ENCODE results near the gene SYK.

SYK gene

DNA sequence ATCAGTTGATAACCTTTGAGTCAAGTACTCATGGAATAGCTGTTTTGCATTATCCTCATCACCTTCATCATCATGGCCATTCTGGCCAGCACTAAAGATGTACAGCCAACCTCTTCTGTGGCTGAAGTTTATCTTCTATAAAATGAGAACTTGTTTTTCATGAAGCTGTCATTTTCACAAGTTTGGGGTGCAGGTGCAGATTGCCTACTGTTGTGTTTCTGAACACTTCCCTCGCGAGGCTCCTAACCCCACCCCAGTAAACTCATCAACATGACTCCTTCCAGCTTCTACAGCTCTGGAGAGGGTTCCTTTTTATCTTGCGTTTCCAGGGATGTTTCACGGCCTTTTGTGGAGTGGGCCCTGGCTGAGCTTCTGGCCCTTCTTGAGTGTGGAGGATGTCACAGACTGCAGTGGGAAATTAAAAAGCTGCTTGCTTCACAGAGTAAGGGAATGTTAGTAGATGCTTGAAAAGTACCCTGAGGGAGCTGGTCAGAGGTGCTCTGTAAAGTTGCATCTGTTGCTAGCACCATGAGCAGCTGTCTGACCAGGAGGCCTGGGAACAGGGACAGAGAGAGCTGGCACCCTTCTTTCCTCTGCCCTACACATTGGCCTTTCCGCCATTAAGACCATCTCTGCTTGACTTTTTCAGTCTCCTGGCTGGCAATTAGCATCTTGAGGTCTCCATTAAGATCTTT lies 24.9 kb downstream of the SYK start:
- DNase-seq, result no peak

DNA sequence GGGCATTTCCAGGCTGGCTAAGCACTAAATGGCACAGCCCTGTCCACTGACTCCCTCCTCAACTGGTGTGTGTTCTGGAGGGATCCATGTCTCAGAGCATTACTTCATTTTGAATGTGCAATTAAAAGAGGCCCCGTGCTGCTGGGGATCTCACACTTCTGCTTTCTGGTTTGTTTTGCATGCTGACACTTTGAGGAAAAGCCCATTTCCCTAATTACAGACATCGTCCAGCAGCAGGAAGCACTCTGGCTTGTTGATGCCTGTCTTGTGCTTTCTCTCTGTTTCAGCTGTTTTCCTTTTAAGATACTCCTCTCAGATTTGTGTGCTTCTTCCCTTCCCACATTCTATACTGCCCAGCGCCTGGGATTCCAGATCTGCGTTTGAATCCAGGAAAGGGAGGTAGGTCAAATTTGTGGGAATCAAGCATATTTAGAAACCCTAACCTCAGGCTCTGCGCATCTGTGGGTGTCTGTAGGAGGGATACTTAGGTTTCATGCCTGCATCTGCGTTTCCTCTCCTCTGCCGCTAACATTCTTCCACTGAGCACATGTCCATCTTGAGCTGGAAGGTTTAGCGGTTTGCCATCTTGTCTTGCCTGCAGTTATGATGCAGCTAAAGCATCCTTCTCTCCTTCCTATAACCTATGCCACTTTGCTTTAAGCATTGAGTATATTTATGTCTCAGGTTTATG lies 25.7 kb downstream of the SYK start:
- DNase-seq, result no peak

DNA sequence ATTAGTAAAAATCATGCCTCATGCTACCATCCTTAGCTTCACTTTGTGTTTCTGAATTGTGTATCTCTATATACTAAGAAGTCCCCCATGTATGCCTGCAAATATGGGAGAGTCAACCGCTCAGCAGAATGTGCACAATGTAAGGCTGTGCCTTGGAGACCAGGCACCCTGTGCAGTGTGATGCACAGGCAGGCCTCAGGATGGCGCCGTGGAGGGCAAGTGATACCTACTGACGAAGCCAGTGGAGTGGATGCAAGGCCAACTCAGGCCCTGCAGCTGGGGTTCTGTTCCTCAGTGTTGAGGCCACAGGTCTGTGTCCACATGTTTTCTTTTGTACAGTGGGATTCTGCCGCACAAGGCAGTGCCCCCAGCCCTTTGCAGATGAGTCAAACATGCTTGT lies 28.4 kb downstream of the SYK start:
- no peak for DNase-seq

DNA sequence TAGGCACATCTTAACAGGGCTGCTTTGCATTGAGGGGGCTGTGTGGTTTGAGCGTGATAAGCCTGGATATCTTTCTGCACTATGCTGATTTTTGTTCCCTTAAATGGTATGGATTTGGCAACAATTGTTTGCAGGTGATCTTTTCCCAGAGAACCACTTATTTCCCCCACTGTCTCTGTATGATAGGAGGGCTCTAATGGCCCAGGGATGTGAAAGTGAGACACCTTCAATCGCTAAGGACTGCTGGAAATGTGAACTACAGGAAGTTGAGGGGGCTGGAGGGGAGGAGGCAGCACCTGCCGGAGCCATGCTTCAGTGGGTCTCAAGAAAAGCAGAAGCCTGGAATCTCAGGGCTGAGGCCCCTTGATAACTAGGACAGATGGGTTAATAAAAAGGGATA lies 29.4 kb downstream of the SYK start:
- no peak for DNase-seq

DNA sequence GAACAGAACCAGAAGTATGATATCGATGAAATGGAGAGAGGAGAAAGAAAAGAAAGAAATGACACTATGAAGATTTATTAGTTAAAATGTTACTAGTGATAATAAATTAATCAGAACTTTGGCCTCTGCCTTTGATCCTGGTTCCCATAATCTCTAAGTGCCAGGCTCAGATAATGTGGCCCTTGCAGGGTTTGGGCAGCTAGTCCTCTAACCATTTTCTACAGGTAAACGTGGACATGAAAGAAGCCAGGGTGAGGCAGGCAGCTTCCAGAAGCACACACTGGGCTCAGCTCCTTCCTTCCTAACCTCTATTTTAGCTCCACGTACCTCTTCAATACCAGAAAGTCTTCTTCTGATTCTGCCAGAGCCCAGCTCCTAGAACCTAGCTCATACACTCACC lies 30.6 kb downstream of the SYK start:
- no peak for DNase-seq

DNA sequence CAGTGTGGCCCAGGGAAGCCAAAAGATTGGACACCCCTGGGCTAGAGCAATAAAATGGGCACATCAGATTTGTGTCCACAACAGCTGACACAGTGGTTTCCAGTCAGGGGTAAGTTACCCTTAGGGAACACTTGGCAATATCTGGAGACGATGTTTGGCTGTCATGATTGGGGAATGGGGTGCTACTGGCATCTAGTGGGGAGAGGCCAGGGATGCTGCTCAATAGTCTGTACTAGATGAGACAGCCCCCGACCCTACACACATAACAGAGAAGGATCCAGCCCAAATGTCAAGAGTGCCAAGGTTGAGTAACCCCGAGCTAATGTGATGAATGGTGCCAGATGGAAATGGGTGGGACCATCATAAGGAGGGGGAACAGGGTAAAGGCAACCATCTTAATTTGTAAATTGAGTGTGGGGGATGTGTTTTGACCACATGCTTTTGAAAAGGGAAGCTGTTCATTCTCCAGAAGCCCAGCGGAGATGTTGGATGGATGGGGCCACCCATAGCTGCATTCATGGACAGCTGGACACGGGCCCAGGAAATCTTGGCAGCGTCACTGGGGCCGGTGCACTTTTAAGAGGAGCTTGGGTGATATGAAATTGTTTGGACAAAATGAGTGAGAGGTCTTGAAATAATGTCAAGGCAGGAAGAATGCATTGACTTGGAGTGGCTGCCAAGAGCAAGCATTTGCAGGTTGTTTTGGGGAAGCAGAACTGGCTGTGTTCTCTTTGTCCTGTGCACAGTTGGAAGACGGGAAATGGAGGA lies 33.4 kb downstream of the SYK start:
- DNase-seq, result no peak

DNA sequence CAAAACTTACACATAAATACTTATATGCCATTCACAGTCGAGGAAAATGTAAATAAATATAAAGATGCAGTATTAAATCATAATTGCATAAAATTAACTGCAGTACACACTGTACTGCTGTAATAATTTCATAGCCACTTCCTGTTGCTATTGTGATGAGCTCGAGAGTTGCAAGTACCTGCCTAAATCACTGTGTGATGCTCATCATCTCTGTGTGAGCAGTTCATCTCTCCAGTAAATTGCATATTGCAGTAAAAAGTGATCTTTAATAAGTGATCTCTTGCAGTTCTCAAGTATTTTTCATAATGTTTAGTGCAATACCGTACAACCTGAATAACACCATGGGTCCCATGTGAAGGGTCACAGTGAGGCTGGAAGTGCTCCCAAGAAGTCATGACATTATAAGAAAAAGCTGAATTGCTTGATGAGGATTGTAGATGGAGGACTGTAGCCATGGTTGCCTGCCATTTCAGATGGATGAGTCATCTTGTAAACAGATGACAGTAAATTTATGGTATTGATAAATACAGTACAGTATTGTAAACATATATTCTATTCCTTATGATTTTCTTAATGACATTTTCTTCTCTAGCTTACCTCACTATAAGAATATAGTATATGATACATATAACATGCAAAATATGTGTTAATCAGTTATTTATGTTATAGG lies 34.9 kb downstream of the SYK start:
- DNase-seq, result no peak

DNA sequence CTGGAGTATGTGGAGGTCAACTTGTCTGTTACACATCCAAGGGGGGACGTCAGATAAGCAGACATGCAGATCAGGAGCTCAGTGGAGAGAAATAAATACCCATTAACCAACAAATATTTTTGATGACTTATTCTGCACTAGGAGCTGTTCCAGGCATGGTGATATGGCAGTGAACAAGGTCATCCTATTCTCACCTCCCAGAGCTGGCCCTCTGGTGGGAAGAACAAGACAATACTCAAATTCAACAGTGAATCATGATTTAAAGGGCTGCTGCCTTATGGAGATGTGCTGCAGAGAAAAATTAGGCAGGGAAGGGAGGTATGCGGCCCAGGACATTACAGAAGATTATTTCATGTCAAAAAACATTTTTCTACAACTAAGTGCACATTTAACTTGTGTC lies 36.5 kb downstream of the SYK start:
- DNase-seq, result no peak

DNA sequence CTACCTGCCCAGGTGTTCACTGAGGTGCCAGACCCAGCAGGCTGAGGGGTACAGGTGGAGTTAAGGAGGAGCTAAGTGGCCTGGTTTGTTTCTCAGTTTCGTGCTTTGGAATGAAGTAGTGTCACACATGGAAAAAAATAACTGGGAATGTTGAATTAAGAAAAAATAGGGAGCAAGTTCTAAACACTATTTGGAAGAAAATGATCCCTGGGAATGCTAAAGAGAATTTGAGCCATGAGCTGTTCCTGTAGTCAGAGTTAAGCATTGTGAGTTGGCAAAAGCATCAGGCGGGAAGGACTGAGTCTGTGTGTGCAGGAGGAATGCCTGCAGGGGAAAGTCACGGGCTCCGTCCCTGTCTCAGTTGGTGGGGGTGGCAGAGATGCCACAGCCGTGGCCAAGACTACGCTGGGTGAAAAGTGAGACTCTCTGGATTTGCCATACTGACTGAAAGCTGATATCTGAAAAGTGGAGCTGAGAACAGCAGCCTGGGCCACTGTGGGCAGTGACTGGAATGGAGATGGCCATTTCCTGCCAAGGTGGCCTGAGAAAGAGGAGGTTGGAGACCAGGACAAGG lies 37.0 kb downstream of the SYK start:
- DNase-seq, result no peak

DNA sequence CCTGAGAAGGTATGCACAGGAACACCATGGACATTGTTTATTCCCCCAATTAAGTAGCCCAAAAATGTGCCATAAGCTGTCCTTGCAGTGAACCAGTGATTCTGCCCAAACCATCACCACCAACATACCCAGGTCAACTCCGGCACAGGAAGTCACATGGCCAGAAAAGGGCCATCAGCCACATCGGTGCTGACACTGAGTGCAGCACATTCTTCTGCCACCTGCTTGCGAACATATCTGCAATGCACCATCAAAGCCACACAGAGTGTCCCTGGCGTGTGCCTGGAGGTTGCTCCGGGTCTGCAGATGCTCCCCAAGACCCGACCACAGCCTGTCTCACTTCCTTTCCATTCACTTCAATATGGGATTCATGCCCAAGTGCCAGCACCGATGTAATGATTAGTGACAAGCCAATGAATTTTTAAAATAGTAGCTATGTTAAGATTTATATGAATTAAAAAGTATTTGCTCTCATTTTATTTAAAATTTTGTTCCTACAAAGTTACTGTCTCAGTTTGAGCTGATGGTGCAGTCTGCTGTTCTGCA lies 37.6 kb downstream of the SYK start:
- DNase-seq, result no peak

DNA sequence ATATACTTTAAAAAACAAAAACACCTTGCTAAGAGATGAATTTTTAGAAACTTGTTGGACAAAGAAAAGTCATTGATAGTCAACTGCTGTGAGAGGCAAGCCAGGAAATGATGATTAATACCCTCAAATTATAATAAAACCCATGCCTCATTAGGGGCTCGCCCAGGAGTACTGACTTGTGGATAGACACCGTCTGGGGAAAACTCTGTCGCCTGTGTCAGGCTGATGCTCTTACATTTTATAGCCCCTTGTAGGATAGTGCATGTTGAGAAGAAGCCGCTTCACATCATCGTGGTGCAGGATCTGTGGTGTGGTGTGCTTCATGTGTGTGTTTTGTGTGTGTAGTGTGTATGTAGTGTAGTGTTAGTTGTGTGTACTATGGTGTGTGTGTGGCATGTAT lies 39.1 kb downstream of the SYK start:
- no peak for DNase-seq

DNA sequence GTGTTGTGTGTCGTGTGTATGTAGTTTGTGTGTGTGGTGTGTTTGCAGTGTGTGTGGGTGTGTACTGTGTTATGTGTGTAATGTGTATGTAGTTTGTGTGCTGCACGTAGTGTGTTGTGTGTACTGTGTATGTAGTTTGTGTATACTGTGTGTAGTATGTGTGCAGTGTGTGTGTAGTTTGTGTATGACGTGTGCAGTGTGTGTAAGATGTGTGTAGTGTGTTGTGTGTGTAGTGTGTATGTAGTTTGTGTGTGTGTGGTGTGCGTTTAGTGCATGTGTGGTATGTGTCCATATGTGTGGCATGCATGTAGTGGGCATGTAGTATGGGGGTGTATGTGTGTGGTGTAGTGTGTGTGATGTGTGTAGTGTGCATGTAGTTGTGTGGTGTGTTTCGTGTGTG lies 39.6 kb downstream of the SYK start:
- DNase-seq, result no peak

DNA sequence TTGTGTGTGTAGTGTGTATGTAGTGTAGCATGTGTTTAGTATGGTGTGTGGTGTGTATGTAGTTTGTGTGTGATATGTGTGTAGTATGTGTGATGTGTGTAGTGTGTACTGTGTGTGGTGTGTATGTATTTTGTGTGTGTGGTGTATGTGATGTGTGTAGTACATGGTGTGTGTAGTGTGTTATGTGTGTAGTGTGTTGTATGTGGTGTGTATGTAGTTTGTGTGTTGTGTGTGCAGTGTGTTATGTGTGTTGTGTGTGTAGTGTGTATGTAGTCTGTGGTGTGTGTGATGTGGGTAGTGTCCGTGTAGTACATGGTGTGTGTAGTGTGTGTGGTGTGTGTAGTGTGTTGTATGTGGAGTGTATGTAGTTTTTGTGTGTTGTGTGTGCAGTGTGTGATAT lies 40.0 kb downstream of the SYK start:
- no peak for DNase-seq

DNA sequence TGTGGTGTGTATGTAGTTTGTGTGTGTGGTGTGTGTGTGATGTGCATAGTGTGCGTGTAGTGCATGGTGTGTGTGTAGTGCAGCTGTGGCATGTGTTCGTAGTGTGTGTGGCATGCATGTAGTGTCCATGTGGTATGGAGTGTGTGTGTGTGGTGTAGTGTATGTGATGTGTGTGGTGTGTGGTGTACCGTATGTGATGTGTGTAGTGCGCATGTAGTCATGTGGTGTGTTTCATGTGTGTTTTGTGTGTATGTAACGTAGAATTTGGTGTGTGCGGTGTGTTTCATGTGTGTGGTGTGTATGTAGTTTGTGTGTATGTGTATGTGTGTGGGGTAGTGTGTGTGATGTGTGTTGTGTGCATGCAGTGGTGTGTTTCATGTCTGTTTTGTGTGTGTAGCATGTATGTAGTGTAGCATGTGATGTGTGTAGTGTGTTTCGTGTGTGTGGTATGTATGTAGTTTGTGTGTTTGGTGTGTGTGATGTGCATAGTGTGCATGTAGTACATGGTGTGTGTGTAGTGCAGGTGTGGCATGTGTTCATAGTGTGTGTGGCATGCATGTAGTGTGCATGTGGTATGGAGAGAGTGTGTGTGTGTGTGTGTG lies 40.7 kb downstream of the SYK start:
- no peak for DNase-seq

DNA sequence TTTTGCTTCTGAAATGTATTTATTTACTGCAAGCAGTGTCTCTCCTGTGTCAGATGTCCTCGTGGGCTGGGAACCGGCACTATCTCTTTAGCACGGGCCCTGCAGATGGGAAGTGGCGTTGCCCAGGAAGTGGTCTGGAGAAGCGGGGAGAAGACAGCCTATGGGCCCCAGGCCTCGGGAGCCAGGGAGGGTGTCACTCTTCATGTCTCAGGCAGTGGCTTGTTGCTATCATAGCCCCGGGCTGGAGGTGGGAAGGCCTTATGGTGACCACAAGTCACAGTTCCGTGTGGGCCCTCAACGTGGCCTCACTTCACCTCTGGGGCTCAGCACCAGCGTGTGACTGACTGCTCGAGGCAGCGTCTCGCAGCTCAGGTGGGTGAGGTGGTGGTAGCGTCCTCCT lies 41.4 kb downstream of the SYK start:
- DNase-seq, result no peak

DNA sequence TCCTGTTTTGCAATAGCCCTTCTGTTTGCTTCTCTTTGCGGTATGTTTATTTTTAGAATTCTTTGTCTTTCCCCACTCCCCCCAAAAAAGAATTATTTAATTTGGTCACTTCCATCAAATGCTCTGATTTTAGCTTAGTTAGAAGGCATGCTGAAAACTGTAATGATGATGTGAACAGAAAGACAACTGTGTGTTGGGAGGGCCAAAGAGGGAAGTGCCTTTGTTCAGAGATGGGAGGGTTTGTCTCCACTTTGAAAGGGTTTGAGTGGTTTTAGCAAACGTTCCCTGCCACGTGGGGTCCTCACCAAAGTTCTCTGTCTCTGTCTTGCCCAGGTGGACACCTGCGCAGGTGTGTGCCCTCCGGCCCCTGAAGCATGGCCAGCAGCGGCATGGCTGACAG lies 41.9 kb downstream of the SYK start:
- DNase-seq, result no peak

DNA sequence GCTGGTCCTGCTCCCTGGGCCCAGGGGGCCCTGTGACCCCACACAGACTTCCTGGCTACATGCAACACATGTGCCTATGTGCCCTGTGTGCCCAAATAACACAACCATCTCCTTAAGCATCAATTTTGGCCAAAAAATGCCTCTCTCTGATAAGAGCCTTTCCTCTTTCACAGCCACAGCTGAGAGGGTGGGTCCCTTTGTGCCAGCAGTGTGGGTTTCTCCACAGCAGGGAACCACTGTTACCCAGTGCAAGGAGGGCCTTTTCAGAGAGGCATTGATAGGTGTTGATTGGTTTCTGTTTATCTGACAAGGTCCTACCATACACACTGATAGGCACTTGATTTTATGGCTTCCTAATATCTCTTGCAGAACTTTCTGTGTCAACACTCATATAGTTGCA lies 42.7 kb downstream of the SYK start:
- DNase-seq, result no peak

DNA sequence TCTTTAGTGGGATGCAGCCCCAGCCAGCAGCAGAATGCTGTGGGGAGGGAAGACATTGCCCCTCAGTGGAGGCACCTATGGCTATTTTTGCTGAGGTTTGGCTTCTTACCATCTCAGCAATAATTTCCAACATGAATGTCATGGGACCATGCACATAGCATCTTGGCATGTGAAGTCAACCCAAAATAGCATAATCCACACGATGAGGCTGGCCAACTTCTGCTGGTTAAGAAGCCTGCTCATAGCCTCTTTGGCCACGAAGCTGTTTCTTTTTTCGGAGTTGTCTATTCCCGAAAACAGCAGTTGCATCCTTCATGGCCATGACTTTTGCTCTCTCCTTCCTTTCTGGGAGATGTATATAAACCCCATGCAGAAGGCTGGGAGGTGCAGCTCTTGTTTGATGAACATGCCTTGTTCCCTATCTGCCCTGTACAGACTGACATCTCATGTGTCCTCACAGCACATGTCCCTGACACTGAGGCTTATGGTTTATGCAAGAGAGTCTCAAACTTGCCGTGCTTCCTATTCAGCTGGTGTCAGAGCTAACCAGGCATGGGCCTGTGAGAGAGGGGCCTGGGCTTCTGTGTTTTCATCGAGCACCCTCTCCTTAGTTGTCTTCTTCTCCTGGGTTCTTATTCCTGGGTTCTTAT lies 45.3 kb downstream of the SYK start:
- no peak for DNase-seq

DNA sequence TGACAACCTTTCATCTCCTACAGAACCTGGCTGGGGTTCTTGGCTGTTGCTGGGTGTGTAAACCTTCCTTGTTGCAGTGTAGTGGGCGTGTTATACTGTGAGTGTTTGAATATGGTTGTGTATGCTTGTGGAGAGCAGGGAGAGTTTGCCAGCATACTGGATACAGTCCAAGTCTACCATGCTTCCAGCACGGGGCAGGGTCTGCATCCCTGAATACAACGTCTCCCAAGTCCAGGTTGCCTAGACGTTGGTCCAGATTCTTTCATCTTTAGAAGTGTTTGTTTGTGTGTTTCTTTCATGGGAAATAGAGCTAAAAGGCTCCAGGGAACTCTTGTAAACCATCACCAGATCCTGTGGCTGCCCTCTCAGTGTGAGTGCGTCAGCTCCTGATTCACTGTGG lies 46.4 kb downstream of the SYK start:
- DNase-seq, result no peak

DNA sequence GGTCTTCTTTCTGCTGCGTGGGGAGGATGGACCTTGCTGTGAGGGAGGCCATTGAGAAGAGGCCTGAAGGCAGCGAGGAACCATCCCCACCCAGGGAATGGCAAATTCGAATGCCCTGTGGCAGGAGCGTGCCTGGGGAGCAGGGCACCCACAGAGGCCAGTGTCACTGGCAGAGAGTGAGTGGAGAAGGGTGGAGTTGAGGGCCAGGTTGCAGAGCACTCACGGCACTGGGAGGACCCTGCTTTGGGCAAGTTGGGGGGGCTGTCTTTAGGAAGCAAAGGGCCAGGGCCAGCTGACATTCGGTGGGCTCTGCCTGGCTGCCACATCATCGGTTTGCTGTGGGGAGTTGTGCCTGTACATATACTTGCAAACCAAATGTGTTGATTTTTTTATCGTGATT lies 47.2 kb downstream of the SYK start:
- DNase-seq, result no peak

DNA sequence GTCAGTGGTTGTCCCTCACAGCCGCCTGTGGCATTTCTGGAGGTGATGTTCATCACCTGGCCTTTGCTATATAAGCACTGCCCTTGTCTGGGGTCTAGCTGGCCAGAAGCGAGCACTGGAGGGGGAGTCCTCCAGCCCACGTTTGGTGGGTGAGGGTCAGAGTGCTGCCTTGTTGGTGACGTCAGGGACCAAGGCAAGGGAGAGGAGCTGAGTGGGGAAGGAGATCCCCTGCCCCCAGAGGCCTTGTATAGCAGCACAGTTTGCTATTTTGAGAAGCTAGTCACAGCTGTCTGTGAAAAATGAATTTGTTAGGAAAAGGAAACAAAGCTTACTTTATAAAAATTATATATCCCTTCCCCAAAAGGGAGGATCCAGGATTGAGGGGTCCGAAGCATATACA lies 49.8 kb downstream of the SYK start:
- no peak for DNase-seq

DNA sequence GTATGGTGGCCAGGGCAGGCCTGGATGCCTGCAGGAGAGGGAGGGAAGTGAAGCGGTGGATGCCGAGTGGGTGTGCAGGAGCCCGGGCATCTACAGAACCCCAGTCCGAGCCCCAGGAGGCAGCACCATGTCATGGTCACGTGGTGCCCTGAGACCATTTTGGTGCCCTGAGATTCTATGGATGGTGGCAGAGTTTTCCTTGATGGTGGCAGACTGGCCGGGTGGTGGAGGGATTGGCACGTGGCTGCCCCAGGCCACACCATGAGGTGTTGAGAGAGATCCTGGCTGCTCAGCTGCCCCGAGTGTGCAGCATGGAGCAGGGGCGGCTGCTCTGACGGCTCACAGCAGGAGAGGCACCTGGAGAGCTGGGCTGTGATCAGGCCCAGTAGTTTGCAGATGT lies 52.3 kb downstream of the SYK start:
- no peak for DNase-seq
